ENCODE measurements around the gene SSR4.

SSR4 gene

GRCh38 chrX:153769158-153769864, 25.2 kb upstream of the SSR4 start:
- no peak for DNase-seq (ENCODE audit: low read depth)

DNA sequence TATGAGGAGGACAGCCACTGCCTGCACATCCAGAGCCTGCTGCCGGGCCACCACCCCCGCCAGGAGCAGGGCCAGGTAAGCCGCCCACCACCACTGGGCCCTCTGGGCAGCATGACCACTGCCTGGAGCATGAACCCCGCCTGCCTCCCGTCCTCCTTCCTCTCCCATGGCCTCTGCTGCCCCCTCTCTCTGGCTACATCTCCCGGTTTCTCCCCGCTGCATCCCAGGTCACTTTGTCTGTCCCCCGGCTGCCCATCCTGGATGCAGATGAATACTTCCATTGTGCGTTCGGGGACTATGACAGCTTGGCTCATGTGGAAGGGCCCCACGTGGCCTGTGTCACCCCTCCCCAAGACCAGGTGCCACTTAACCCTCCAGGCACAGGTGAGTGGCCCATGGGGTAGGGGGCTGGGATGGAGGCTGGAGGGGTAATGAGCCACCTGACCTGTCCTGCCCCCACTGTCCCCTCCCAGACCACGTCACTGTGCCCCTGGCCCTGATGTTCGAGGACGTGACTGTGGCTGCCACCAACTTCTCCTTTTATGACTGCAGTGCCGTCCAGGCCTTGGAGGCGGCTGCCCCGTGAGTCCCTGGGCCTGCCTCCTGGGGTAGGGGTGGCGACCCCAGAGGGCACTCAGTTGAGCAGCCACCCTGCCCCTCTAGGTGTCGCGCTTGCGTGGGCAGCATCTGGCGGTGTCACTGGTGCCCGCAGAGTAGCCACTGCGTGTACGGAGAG, 24.4 kb upstream of the SSR4 start:
- no peak for DNase-seq (ENCODE audit: low read depth)

DNA sequence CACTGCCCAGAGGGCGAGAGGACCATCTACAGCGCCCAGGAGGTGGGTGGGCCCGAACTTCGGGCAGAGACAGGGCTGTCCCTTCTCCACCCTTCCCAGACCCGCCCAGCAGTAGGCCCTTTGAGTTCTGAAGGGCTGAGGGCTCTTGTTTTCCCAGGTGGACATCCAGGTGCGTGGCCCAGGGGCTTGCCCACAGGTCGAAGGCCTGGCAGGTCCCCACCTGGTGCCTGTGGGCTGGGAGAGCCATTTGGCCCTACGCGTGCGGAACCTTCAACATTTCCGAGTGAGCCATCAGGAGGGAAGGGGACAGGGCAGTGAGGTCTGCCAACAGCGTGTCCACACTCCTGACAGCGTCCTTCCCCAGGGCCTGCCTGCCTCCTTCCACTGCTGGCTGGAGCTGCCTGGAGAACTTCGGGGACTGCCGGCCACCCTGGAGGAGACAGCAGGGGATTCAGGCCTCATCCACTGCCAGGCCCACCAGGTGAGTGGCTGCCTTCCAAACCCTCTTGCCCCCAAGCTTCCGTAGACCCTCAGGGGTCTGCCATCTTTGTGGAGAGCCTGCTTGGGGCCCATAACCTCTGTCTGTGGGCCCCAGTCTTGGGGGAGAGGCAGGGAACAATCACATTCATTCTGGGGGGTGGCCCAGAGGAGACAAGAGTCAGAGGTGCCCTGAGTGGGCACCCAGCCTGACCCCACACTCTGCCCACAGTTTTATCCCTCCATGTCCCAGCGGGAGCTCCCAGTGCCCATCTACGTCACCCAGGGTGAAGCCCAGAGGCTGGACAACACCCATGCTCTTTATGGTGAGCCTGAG, 23.7 kb upstream of the SSR4 start:
- no peak for DNase-seq (ENCODE audit: low read depth)

DNA sequence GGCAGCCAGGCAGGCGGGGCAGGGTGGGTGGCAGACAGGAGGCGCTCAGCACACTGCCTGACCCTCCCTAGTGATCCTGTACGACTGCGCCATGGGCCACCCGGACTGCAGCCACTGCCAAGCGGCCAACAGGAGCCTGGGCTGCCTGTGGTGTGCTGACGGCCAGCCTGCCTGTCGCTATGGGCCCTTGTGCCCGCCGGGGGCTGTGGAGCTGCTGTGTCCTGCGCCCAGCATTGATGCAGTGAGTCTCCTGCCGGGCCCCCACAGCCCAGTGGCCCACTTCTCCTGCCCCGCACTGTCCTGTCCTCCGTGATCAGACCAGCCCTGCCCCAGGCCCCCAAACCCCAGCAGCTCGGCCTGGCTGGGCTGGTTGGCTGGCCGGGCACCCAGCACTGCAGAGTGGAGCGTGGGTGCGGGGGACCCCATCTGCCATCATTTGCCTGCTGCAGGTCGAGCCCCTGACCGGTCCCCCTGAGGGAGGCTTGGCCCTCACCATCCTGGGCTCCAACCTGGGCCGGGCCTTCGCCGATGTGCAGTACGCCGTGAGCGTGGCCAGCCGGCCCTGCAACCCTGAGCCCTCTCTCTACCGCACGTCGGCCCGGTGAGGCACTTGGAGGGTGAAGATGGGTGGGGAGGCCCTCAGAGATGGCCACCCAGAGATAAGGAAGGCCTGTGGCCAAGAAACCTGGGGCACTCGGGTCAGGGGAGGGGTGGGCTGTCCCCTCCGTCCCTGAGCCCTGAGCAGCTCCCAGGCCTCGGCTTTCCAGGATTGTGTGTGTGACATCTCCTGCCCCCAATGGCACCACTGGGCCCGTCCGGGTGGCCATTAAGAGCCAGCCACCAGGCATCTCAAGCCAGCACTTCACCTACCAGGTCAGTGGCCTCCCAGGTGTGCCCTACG, 22.8 kb upstream of the SSR4 start:
- no peak for DNase-seq (ENCODE audit: low read depth)

GRCh38 chrX:153772316-153773217, 21.9 kb upstream of the SSR4 start:
- no peak for DNase-seq (ENCODE audit: low read depth)

GRCh38 chrX:153773218-153773611, 21.3 kb upstream of the SSR4 start:
- DNase-seq (ENCODE audit: low read depth), result no peak

GRCh38 chrX:153773741-153774575, 20.5 kb upstream of the SSR4 start:
- no peak for DNase-seq (ENCODE audit: low read depth)

DNA sequence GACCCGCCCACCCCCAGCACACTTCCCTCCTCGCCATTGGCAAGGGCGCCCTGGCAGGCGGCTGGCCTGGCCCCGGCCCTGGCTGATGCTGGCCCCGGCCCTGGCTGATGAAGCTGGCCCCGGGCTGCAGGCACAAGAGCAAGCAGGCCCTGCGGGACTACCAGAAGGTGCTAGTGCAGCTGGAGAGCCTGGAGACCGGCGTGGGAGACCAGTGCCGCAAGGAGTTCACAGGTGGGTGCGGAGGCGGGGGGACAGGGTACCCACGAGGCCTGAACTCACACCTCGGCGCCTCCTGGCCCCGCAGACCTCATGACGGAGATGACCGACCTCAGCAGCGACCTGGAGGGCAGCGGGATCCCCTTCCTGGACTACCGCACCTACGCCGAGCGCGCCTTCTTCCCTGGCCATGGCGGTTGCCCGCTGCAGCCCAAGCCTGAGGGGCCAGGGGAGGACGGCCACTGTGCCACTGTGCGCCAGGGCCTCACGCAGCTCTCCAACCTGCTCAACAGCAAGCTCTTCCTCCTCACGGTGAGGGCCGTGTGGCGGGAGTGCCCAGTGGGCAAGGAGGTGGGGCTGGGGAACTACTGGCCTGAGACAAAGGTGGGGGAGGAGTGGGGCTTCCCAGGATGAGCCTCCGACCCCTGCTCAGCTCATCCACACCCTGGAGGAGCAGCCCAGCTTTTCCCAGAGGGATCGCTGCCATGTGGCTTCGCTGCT, 19.7 kb upstream of the SSR4 start:
- DNase-seq (ENCODE audit: low read depth), result no peak

DNA sequence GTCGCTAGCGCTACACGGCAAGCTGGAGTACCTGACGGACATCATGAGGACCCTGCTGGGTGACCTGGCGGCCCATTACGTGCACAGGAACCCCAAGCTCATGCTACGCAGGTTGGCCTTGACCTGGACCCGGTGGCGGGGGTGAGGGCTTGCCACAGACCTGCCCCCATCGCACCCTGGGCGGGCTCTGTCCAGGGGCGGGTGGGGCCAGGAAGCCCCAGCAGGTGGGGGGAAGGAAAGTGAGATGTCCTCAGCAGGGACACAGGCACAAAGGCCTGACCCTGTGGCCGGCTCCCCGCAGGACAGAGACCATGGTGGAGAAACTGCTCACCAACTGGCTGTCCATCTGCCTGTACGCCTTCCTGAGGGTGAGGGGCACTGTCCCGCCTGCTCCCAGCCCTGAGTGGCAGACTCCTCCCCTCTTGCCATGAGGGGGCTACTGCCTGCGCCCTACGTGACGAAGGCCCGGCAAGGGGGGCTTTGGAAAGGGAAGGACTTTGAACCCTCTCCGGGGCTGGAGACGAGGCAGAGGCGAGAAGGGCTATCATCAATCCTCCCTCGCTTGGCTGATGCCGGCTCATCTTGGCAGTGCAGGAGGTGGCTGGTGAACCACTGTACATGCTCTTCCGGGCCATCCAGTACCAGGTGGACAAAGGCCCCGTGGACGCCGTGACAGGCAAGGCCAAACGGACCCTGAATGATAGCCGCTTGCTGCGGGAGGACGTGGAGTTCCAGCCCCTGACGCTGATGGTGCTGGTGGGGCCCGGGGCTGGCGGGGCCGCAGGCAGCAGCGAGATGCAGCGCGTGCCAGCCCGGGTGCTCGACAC, 19.0 kb upstream of the SSR4 start:
- no peak for DNase-seq (ENCODE audit: low read depth)

DNA sequence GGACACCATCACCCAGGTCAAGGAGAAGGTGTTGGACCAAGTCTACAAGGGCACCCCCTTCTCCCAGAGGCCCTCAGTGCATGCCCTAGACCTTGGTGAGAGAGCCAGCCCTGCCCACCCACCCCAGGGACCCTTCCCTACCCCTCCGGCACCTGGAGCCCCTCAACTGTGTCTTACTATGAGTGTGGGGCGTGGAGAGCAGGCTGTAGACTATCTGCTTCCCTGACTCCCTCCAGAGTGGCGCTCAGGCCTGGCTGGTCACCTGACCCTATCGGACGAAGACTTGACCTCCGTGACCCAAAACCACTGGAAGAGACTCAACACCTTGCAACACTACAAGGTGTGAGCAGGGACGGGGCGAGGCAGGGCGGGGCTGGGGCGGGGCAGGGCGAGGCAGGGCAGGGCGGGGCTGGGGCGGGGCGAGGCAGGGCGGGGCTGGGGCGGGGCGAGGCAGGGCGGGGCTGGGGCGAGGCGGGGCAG, 18.3 kb upstream of the SSR4 start:
- DNase-seq (ENCODE audit: low read depth), result no peak

DNA sequence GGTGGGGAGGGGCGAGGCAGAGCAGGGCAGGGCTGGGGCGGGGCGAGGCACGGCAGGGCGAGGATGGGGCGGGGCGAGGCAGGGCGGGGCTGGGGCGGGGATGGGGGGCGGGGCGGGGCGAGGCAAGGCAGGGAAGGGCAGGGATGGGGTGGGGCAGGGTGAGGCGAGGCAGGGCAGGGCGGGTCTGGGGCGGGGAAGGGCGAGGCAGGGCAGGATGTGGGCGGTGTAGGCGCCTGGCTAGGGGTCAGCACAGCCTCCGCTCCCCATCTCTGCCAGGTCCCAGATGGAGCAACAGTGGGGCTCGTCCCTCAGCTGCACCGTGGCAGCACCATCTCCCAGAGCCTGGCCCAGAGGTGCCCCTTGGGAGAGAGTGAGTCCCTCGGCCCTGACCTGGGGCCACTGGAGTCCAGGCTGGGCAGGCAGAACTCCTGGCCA, 17.8 kb upstream of the SSR4 start:
- no peak for DNase-seq (ENCODE audit: low read depth)

- no peak for DNase-seq (ENCODE audit: low read depth)
Measured at GRCh38 chrX:153777261-153778090, 17.0 kb upstream of the SSR4 start.

GRCh38 chrX:153778181-153778580, 16.3 kb upstream of the SSR4 start:
- DNase-seq (ENCODE audit: low read depth), result no peak

- DNase-seq (ENCODE audit: low read depth), result no peak
Measured at GRCh38 chrX:153778684-153779101, 15.8 kb upstream of the SSR4 start.

- DNase-seq (ENCODE audit: low read depth), result no peak
Measured at GRCh38 chrX:153779891-153780677, 14.4 kb upstream of the SSR4 start.

- DNase-seq (ENCODE audit: low read depth), result no peak
Measured at GRCh38 chrX:153780678-153781427, 13.6 kb upstream of the SSR4 start, which contains the start of gene SRPK3. Gene SRPK3, plus strand, starts transcription at chrX:153781041. Its CDS starts 46 bp downstream, at chrX:153781087.

Measured in activated T-cell treated with anti-CD3 and anti-CD28 coated beads for 48 hours (primary cell).